Ishikawa (cell line): ENCODE measurements around the gene ZIC2.

ENCODE experiments used
- CEBPB ChIP-seq: IDR thresholded peaks from 2 replicates; pipeline ENCODE4 v1.6.1; 2012
- CREB1 ChIP-seq: IDR thresholded peaks from 2 replicates; pipeline ENCODE4 v1.6.1; 2012; ENCODE audit warnings: low read depth
- EGR1 ChIP-seq: IDR thresholded peaks from 2 replicates; pipeline ENCODE4 v1.6.1; 2012
- EP300 ChIP-seq: IDR thresholded peaks from 2 replicates; pipeline ENCODE4 v1.6.1; 2012; ENCODE audit warnings: borderline replicate concordance
- FOXM1 ChIP-seq: IDR thresholded peaks from 2 replicates; pipeline ENCODE4 v1.6.1; 2012; ENCODE audit warnings: low read depth, borderline replicate concordance
- NFIC ChIP-seq: IDR thresholded peaks from 2 replicates; pipeline ENCODE4 v1.6.1; 2012
- RAD21 ChIP-seq: IDR thresholded peaks from 2 replicates; pipeline ENCODE4 v1.6.1; 2012; ENCODE audit warnings: low read depth
- TAF1 ChIP-seq: IDR thresholded peaks from 2 replicates; pipeline ENCODE4 v1.6.1; 2012; ENCODE audit warnings: low read depth, mild to moderate bottlenecking
- TCF12 ChIP-seq: IDR thresholded peaks from 2 replicates; pipeline ENCODE4 v1.6.1; 2012; ENCODE audit warnings: low read depth
- TEAD4 ChIP-seq: IDR thresholded peaks from 2 replicates; pipeline ENCODE4 v1.6.1; 2012
- YY1 ChIP-seq: IDR thresholded peaks from 2 replicates; pipeline ENCODE4 v1.6.1; 2012; ENCODE audit warnings: low read depth
- ZBTB7A ChIP-seq: IDR thresholded peaks from 2 replicates; pipeline ENCODE4 v1.6.1; 2012; ENCODE audit warnings: low read depth
- TF ChIP-seq, protein P1 (sequence below): IDR thresholded peaks from 2 replicates; pipeline ENCODE4 v1.6.1; 2012
- TF ChIP-seq, protein P2 (sequence below): IDR thresholded peaks from 2 replicates; pipeline ENCODE4 v1.6.1; 2012
- TF ChIP-seq, protein P3 (sequence below): IDR thresholded peaks from 2 replicates; pipeline ENCODE4 v1.6.1; 2012; ENCODE audit warnings: low read depth, mild to moderate bottlenecking

ZIC2 gene

DNA sequence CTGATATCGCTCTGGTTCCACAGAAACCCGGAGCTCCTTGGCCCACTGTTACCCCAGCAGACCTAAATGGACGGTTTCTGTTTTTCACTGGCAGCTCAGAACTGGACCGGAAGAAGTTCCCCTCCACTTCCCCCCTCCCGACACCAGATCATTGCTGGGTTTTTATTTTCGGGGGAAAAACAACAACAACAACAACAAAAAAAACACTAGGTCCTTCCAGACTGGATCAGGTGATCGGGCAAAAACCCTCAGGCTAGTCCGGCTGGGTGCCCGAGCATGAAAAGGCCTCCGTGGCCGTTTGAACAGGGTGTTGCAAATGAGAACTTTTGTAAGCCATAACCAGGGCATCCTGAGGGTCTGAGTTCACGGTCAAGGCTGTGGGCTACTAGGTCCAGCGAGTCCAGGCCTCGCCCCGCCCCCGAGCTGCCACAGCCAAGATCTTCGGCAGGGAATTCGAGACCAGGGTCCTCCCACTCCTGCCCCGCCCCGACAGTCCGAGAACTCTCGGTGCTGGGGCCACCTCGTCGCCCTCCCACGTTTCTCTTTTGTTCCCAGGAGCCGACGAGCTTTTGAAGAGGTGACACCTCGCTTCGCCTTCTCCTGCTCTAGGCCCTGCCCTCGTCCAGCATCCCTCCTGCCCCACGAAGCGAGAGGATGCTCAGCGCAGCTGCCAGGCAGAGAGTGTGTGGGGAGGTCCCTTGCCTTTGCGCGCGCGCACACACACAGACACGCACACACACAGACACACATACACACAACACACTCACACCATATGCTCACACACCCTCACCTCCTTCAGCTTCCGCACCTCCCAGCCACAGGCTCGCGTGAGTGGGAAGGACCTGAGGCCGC, 8.8 kb downstream of the ZIC2 start:
- TF ChIP-seq CREB1 (no peak), EGR1 (no peak), EP300 (no peak), TCF12 (no peak), TAF1 (no peak), NFIC (no peak)
- TF ChIP-seq, protein P1, sequence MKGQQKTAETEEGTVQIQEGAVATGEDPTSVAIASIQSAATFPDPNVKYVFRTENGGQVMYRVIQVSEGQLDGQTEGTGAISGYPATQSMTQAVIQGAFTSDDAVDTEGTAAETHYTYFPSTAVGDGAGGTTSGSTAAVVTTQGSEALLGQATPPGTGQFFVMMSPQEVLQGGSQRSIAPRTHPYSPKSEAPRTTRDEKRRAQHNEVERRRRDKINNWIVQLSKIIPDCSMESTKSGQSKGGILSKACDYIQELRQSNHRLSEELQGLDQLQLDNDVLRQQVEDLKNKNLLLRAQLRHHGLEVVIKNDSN: no peak
- TF ChIP-seq, protein P2, sequence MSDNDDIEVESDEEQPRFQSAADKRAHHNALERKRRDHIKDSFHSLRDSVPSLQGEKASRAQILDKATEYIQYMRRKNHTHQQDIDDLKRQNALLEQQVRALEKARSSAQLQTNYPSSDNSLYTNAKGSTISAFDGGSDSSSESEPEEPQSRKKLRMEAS: no peak

DNA sequence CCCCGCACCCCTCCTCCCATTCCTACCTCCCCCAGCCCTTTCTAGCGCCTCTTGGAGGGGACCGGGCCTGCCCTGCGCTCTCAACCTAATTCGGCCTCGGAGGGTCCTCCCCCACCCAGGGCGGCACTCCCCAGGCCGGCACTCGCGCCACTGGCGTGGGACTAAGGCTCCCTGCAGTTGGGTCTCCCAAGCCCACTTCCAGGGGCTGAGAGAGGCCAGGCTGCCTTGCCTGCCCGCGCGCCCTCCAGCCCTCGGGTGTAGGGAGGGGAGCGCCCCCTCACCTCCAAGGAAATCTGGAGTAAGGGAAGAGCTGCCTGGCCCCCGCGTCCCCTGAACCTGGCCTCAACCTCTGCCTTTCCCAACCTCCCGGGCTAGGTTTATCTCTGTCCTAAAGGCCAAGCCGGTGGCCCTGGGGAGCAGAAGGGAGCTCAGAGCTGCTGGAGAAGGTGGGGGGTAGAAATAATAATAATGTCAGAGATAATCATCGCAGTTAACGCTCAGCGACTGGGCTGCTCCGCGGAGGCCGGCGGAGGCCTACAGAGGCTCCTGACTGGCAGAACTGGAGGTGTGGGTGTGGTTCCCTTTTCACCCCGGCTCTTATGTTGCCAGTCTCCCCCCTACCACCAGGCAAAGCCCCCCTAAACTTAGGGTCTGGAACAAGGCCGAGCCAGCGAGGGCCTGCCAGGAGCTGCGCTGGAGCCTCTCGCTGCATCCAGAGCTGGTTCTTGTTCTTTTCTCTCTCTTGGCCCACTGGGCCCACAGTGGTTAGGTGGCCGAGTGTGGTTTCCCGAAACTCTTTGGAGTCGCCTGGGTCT, 9.6 kb downstream of the ZIC2 start:
- no peak for TF ChIP-seq RAD21
- TF ChIP-seq CEBPB: no peak
- TF ChIP-seq, protein P1: no peak
- no peak for TF ChIP-seq TEAD4
- no peak for TF ChIP-seq FOXM1
- no peak for TF ChIP-seq CREB1
- no peak for TF ChIP-seq TAF1
- no peak for TF ChIP-seq TCF12
- TF ChIP-seq, protein P3, sequence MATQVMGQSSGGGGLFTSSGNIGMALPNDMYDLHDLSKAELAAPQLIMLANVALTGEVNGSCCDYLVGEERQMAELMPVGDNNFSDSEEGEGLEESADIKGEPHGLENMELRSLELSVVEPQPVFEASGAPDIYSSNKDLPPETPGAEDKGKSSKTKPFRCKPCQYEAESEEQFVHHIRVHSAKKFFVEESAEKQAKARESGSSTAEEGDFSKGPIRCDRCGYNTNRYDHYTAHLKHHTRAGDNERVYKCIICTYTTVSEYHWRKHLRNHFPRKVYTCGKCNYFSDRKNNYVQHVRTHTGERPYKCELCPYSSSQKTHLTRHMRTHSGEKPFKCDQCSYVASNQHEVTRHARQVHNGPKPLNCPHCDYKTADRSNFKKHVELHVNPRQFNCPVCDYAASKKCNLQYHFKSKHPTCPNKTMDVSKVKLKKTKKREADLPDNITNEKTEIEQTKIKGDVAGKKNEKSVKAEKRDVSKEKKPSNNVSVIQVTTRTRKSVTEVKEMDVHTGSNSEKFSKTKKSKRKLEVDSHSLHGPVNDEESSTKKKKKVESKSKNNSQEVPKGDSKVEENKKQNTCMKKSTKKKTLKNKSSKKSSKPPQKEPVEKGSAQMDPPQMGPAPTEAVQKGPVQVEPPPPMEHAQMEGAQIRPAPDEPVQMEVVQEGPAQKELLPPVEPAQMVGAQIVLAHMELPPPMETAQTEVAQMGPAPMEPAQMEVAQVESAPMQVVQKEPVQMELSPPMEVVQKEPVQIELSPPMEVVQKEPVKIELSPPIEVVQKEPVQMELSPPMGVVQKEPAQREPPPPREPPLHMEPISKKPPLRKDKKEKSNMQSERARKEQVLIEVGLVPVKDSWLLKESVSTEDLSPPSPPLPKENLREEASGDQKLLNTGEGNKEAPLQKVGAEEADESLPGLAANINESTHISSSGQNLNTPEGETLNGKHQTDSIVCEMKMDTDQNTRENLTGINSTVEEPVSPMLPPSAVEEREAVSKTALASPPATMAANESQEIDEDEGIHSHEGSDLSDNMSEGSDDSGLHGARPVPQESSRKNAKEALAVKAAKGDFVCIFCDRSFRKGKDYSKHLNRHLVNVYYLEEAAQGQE: no peak
- TF ChIP-seq EGR1: no peak

DNA sequence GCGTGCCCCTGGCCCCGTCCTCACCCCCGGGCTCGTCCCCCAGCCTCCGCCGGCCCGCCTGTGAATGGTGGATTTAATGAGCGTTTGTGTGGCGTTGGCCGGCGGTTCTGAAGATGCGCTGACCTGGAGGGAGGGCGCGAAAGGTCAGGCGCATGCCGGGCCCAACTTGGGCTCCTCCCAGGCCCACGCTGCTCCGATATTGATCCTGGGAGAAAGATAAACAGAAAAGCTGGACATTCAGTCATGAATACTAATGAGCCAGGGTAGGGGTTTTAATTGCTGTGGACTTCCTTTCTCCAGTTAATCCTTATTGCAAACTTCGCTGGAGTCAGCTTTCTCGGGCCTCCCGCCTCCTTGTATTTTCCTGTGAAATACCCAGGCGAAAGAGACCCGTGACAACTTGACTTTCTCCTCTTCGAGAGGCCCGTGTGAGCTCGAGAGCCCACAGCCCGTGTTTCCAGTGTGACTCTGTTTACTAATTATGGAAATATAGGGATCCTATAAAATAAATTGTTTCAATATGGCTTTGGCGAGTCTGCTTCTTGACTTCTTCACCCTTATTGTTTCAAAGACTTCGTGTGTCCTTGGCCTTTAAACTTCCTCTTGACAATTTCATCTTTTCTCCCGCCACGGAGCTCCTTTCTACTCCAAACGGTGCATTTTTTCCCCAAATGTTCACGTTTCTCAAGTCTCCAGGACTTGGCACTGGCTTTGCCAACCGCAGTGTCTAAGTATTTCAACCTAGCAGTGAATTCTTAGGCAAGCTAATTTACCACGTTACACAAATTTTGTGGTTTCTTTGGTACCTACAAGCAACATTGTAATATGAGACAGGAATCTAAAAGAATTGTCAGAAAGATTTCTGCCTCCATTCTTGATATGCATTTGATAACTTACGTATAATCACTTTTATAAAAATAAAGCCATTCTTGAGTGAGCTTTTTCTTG, 10.5 kb downstream of the ZIC2 start:
- TF ChIP-seq CEBPB: peak; percentile 42; the same call in 1 of the 2 replicates
- TF ChIP-seq TAF1: no peak
- TF ChIP-seq ZBTB7A: no peak
- TF ChIP-seq FOXM1: no peak
- no peak for TF ChIP-seq CREB1
- TF ChIP-seq, protein P3: no peak
- TF ChIP-seq, protein P1: no peak
- TF ChIP-seq EP300: peak; percentile 41; the same call in 1 of the 2 replicates
- no peak for TF ChIP-seq YY1
- TF ChIP-seq RAD21: no peak
- peak; percentile 43; the same call in 1 of the 2 replicates for TF ChIP-seq NFIC
- TF ChIP-seq, protein P2: peak; percentile 29; the same call in 1 of the 2 replicates
- no peak for TF ChIP-seq TCF12
- TF ChIP-seq EGR1: no peak
- TF ChIP-seq TEAD4: peak; percentile 60

DNA sequence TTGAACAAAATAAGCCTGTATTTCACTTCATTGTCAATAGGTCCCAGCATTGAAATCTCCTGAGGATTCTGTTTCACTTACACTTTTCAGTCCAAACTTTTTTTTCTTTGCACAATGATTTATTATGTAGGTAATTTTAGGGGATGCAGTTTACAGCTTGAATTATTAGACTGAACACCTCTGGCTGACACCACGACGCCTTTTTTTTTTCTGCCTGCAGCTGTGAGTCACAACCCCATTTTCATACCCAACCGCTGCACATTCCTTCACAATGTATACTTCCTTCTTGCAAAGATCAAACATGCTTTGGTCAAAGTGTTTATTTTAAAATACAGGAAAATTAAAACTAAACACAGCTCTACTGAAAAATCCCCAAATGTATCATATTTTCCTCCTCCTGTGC, 11.4 kb downstream of the ZIC2 start:
- peak; percentile 78 for TF ChIP-seq NFIC
- no peak for TF ChIP-seq RAD21
- TF ChIP-seq YY1: 0 out of 2 replicates have a peak, but pooled peaks have one; percentile 21
- no peak for TF ChIP-seq CEBPB
- peak; percentile 84 for TF ChIP-seq TCF12
- TF ChIP-seq TEAD4: peak; percentile 69
- TF ChIP-seq, protein P3: no peak
- TF ChIP-seq EP300: peak; percentile 85; the same call in 1 of the 2 replicates
- TF ChIP-seq FOXM1: peak; percentile 67; the same call in 1 of the 2 replicates
- TF ChIP-seq CREB1: no peak
- TF ChIP-seq ZBTB7A: no peak
